ENCODE measurements around the gene CYLD. TPM values are rescaled to one million over a fixed set of nuclear protein-coding genes. Genes with fewer than 3 reads are reported as not detected.
A peak's percentile ranks its signal among the peaks of the same experiment; 100 is the strongest.

Gene CYLD
- total and polyA plus RNA-seq, 2 of the 4 experiments (the other 2 are of a cell fraction), result 16.2 to 37.3 TPM

- no peak overlapping the region for H2AK9ac ChIP-seq (replicated peaks; ENCODE audit: low read depth, low read length, poor library complexity)
- H3K18ac ChIP-seq (ENCODE audit: low read depth, low read length), result no peak overlapping the region
- no peak for ATAC-seq (ENCODE audit: low read depth)
These were observed 39.2 kb downstream of the CYLD start for GRCh38 chr16:50781043-50781442.

More at GRCh38 chr16:50781043-50781442, 39.2 kb downstream of the CYLD start:
- 71% methylated on average over 3 of the region's 7 CpGs; no CpG with 5 or more reads in 1 of the 2 experiments for WGBS, 2 experiments (ENCODE audit: extremely low coverage in 2 of 2, insufficient read length in 1 of 2)
- ChIA-PET POLR2A (ENCODE audit: unreplicated experiment) (no interaction called here), CTCF (interaction anchor here (0.6 kb wide), 1 partner anchor 24 kb away, joined by 4 read pairs; no protein-coding TSS in a partner anchor)
- Histone ChIP-seq H3K4me3 (ENCODE audit: insufficient read depth, low read depth, low read length) (no peak overlapping the region), H3K36me3 (ENCODE audit: control insufficient read depth, insufficient read depth, low read length) (peaks cover 12% of the 10 kb centered on the region), H3K9me1 (ENCODE audit: insufficient read depth, low read length) (peaks cover 7% of the 10 kb centered on the region), H3K9ac (ENCODE audit: low read depth, low read length) (no peak overlapping the region), H3K4ac (ENCODE audit: low read depth, low read length) (no peak overlapping the region), H2BK120ac (ENCODE audit: low read depth, low read length) (no peak overlapping the region), H3K14ac (replicated peaks; ENCODE audit: low read depth, low read length) (no peak overlapping the region), H4K20me1 (ENCODE audit: insufficient read depth, low read length) (no peaks in the 10 kb centered on the region), H2BK20ac (ENCODE audit: low read depth, low read length) (no peak overlapping the region), H3K27me3 (ENCODE audit: control insufficient read depth, insufficient read depth, low read length) (no peaks in the 10 kb centered on the region), H3K56ac (ENCODE audit: extremely low read depth, insufficient read depth, low read length) (no peak overlapping the region), H4K91ac (ENCODE audit: insufficient read depth, low read depth, low read length) (no peak overlapping the region), H3K4me1 (ENCODE audit: control insufficient read depth, insufficient read depth, low read length) (no peaks in the 10 kb centered on the region), H2AK5ac (ENCODE audit: low read depth, low read length) (no peak overlapping the region), H2AFZ (replicated peaks; ENCODE audit: low read length, poor library complexity) (no peak overlapping the region), H3K27ac (ENCODE audit: insufficient read depth, low read length) (no peak overlapping the region), H2BK15ac (ENCODE audit: low read depth, low read length) (no peak overlapping the region), H2BK5ac (ENCODE audit: low read depth, low read length, poor library complexity, severe bottlenecking) (no peak overlapping the region), H3K4me2 (ENCODE audit: low read depth, low read length) (no peak overlapping the region), H4K5ac (ENCODE audit: low read depth, low read length) (no peak overlapping the region), H3K9me3 (ENCODE audit: control insufficient read depth, insufficient read depth, low read length) (no peaks in the 10 kb centered on the region), H3K79me1 (ENCODE audit: low read depth in 1 of 2, low read length in 2 of 2) (no peaks in the 10 kb centered on the region), H4K8ac (ENCODE audit: low read depth in 2 of 2, low read length in 2 of 2) (no peak overlapping the region), H3K23ac (ENCODE audit: low read depth, low read length) (no peak overlapping the region)
- peak; percentile 8 for DNase-seq
- in situ Hi-C loops (cut with MboI; ENCODE audit: low sequenced_read_pairs), result loop anchor here (25.0 kb wide), 1 partner anchor 569 kb away; no protein-coding TSS in a partner anchor
- no TSS peak for BruUV-seq (replicated peaks)
- intact Hi-C loops (cut with micrococcal nuclease), result no loop called here
- dilution Hi-C loops (cut with HindIII; ENCODE audit: low sequenced_read_pairs, unreplicated experiment), result no loop called here
- TF ChIP-seq USF2 (IDR thresholded peaks at IDR 0.05; ENCODE audit: low read depth, low read length) (no peak), RFX5 (IDR thresholded peaks at IDR 0.05; ENCODE audit: low read depth, low read length) (no peak), RCOR1 (IDR thresholded peaks at IDR 0.05; ENCODE audit: insufficient replicate concordance, low read length) (no peak), MAFK (IDR thresholded peaks at IDR 0.05; ENCODE audit: low read depth, low read length) (no peak), RAD21 (IDR thresholded peaks at IDR 0.05; ENCODE audit: low read length) (no peak)
- TF ChIP-seq, protein P1, sequence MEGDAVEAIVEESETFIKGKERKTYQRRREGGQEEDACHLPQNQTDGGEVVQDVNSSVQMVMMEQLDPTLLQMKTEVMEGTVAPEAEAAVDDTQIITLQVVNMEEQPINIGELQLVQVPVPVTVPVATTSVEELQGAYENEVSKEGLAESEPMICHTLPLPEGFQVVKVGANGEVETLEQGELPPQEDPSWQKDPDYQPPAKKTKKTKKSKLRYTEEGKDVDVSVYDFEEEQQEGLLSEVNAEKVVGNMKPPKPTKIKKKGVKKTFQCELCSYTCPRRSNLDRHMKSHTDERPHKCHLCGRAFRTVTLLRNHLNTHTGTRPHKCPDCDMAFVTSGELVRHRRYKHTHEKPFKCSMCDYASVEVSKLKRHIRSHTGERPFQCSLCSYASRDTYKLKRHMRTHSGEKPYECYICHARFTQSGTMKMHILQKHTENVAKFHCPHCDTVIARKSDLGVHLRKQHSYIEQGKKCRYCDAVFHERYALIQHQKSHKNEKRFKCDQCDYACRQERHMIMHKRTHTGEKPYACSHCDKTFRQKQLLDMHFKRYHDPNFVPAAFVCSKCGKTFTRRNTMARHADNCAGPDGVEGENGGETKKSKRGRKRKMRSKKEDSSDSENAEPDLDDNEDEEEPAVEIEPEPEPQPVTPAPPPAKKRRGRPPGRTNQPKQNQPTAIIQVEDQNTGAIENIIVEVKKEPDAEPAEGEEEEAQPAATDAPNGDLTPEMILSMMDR (conservative IDR thresholded peaks at IDR 0.05; ENCODE audit: low read depth, low read length), result peak; percentile 20; the same call in 1 of the 2 replicates

Data from IMR-90 (cell line).